Posterior cingulate gyrus (tissue), 11 donors: ENCODE results near the gene MITF.

ENCODE experiments used
- DNase-seq, 10 donors: peaks; one replicate each; pipeline versions ENCODE4 v3.0.0 to v3.0.0-alpha.2; 2020 to 2021; ENCODE audit warnings: mixed read lengths in 3 of 10
- intact Hi-C: fragments of 100-400 bp; cut with DNase I; formaldehyde crosslinking; loops from one replicate; pipeline ENCODE4 v1.15.1; 2023

The MITF gene

DNA sequence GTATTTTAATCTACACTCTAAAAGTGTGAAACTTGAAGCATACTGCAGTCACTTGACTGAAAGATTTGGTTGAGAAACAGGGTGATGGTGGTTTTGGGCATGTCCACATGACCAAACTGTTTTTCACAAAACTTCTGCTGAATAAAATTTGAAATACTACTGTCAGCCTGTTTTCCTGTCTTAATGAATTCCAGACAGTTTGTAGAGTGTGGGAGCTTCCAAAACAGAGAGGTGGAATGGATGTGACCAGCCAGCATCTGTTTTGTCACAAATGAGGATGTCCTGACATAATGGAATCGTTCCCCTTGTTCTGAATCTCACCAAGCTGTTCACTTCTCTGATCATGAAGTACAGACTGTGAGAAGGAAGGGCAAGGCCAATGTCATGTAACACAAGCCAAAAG is 11.8 kb downstream of the MITF start:
- DNase-seq = no peak
- intact Hi-C loops = no loop called here

DNA sequence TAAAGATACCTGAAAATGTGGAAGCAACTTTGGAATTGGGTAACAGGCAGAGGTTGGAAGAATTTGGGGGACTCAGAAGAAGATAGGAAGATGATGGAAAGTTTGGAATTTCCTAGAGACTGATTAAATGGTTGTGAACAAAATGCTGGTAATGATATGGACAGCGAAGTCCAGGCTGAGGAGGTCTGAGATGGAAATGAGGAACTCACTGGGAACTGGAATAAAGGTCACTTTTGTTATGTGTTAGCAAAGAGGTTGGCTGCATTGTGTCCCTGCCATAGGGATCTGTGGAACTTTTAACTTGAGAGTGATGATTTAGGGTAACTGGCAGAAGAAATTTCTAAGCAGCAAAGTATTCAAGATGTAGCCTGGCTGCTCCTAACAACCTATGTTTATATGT is 13.0 kb downstream of the MITF start:
- intact Hi-C loops = no loop called here
- DNase-seq = no peak

DNA sequence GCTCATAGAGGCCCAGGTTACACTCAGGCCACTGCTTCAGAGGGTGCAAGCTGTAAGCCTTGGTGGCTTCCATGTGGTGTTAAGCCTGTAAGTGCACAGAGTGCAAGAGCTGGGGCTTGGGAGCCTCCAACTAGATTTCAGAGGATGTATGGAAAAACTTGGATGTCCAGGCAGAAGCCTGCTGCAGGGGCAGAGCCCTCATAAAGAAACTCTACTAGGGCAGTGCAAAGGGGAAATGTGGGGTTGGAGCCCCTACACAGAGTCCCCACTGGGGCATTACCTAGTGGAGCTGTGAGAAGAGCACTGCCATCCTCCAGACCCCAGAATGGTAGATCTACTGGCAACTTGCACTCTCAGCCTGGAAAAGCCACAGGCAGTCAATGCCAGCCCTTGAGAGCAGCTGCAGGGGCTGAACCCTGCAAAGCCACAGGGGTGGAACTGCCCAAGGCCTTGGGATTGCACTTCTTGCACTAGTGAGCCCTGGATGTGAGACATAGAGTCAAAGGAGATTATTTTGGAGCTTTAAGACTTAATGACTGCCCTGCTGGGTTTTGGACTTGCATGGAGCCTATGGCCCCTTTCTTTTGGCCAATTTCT is 14.0 kb downstream of the MITF start:
- peak in 1 of 10 donors; percentile 46 for DNase-seq
- intact Hi-C loops = no loop called here

DNA sequence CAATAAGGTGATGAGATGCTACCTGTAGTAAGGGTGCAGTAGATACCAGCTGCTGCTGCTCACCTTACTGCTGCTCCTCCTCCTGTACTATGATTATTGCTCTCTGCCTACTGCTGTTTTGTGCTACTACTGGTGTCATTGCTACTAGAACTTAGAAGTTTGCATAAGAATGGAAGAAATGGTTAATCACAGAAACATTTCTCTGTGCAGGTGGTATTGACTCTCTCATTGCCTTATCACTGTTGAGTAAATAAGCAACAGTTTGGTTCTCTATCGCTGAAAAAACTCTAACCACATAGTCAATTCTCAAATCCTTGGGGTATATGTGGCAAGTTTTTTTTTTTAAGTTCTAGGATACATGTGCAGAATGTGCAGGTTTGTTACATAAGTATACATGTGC is 16.5 kb downstream of the MITF start:
- intact Hi-C loops = no loop called here
- DNase-seq = no peak

DNA sequence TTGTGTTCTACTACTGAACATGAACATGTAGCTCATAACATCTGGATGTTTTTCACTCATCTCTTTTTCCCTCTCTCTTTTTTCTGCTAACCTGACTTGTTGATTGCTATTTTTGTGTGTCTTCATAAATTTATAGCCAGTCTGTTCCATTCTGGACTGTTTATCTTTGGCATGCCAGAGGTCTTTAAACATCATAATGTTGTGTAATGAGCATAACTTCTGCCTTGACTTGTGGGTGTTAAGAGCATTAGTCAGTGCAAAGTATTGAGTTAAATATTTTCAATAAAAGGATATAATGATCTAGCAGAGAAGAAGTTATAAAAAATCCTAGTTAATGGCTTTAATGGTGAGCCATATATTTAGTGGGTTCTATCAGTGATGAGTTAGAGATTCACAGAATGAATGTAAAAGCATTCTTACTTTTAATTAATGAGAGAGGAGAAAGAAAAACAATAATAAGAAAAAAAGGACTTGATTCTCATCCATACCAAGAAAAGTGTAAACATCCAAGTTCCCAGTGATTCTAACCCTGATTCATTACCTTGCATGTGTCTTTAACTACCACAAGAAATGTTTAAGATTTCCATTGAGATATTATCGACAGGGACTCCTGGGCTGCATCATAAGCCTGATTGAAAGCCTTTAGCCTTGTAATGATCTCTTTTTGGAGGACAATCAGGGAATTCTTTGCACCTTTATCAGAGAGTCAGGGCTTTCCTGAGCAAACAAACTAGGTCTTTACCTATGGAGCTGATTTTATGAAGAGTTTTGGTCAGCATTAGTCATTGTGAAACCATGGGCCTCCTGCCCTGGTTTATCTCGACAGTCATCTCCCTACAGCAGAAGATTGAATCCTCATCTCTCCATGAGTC is 22.9 kb downstream of the MITF start:
- intact Hi-C loops = no loop called here
- no peak for DNase-seq

DNA sequence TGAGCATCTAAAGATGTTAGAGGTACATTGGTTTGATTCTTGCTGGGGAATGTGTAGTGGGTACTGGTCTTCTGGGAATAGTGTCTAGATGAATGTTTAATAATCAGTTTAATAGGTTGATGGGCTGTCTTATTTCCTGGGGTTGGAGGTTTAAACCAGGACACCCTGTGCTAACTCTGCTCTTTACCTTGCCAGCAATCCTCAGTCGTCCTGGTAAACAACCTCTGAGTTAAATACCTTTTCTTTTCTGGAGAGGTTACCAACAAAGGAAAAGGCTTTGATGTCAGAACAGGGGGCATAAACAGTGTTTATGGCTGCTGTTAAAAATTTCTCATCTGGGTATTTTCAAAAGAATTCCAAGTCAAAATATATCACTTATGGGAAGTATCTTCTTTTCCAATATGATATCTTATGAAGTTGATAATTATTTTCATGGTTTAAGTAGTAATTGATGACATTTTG is 23.5 kb downstream of the MITF start:
- no peak for DNase-seq
- intact Hi-C loops = no loop called here

DNA sequence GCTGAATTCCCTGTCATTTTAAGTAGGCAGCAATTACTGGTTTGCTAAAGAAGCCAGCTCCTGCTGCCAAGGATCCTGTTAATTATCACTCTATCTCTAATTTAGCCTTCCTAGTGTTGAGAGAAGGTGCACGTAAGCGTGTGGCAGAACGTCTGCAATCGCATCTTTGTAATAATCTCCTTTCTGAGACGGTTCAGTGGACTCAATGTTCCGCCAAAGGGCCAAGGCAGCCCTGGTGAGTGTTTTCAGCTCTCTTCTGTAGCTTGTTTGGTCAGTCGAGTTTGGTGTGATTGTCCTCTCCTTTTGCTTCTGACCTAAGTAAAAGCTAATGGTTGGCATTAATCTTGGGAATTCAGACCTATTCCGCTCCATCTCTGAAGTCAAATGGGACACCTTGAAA is 24.2 kb downstream of the MITF start:
- intact Hi-C loops = no loop called here

DNA sequence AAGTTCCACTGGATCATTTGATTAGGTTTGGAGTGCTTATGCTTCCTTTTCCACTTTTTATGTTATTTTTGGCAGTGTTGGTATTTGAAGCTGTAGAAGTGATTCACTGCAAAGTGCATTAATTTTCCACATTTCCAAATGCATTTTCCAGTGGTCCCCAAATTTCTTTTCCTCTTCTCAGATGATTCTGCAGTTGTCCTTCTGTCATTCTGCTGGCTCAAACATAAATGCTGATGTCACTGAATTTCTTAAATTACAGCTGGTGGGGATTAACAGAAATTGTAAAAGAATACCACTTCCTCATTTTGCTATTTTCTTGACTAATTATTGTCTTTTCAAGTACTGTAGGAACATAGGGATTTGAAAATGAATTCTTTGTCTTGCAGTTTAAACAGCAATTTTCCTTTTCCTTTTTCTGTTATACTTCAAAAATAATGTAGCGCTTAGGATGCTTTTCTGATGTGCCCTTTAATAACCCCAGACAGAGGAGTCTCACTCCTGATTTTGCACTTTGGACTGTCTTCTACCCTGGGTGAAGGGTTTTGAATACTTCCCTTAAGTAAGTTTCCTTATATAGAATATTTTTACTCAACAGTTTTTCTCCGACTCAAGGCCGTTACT is 25.0 kb downstream of the MITF start:
- DNase-seq = no peak
- intact Hi-C loops = no loop called here

More for the DNA sequence above, 24.2 kb downstream of the MITF start:
- no peak for DNase-seq

DNA sequence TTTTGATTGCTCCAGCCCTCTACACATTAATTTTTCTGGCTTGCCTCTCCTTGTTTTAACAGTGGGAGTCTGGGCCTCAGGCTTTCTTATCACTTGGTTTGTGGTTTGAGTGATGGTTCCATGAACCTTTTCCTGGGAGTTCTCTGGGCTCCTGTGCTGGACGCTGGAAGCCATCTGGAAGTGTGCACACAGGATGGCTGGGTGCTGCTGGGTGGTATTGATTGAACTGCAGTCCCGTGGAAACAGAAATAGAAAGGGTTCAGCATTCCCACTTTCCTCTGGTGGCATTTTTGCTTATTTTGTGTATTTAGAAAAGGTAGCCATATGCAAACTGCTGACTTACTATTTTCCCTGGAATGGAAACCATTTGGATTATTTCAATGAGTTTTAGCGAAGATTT is 25.6 kb downstream of the MITF start:
- intact Hi-C loops = no loop called here
- no peak for DNase-seq

DNA sequence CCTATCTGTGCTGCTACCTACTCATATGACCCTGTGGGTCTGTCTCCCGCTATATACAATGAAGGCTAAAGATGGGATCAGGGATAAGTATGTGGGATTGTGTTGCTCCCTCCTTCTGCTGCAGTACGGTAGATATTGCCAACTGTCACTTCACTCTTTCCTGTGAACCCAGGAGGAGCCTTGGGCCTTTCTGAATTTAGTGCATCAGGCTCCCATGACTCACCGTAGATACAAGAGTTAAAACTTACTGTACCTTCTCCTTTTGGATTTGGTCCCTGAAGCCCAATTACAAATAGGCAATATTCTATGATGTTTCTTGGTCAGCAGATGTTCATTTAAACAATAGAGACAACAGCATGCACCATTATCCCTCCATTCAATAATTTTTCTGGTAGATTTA is 27.4 kb downstream of the MITF start:
- intact Hi-C loops = no loop called here
- DNase-seq = no peak

DNA sequence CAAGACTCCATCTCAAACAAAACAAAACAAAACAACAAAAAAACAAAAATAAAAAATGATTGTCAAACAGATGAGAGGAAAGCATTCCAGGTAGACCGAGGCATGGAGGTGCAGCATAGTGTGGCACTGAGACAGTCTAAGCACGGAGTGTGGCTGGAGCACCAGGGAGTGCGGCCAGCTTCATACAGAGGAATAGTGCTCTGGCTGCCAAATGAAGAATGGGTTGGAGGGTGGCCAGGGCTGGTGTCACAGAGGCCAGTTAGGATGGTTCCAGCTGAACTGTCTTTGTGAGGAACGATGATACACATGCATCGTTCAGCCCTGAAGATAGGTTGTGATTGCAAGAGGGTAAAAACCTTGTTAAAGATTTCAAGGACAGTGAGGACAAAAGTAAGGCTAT is 28.3 kb downstream of the MITF start:
- peak; percentile 54 to 96 (median 82) for DNase-seq
- intact Hi-C loops = no loop called here

DNA sequence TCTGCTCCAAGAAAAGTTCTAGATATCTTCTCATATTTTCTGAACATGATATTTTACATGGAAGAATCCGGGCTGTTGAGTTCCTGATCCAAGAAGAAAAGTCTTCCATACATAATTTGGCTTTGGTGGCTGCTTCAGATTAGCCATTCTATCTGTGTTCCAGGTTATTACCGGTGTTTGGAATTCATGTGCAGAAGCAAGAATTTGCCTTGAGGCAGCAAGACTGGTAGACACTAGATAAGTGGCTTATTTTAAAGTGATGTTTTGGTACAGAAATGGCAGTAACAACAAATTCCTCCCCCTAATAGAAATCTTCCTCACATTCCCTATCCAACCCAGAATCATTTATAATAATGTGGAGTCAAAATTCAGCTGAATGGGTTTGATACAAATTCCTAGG is 29.2 kb downstream of the MITF start:
- intact Hi-C loops = no loop called here
- DNase-seq = no peak

DNA sequence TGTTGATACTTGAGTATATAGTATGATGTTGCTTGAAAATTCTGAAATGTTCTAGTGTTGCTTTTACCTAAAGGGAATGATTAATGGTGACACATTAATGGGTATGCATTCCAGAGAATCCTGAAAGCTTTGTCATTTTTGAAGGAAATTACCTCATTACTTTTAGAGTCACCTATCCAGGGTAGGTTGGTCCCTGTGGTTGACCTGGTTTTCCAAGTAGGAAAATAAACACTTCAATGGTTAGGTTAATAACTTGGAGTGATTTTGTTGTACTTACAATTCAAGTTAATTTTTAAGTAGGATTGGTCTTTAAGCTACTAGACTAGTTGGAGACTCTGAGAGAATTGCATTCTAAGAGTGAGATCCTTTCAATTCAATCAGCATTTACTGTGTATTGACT is 31.0 kb downstream of the MITF start:
- DNase-seq = no peak
- intact Hi-C loops = no loop called here

DNA sequence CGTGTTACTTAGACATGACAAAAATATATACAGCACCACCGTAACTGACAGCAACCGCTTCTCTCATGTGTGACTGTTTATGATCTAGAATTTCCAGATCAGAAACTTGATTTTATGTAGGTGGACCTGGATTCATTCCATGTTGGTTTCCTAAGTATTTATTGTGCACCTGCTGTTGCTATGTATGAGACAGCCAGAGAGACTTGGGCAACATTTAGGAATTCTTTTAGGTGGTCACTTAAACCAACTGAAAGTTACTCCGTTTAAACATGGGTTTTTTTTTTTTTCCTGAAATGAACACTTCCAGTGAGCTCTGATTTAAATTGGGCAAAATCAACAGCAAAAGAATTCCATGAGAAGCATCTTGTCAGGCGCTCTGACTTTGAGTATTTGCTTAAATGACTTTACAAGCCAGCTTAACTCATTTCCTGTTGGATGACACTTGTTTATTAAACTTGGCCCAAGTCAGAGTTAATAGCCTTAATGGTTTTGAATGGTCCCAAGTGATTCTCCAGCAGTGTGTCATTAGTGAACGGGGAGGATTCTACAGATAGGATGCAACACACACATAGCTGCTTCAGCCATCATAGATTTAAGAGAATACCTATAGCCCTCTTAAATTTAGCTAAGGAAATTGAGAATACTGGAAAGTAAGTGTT is 31.8 kb downstream of the MITF start:
- intact Hi-C loops = no loop called here
- no peak for DNase-seq

DNA sequence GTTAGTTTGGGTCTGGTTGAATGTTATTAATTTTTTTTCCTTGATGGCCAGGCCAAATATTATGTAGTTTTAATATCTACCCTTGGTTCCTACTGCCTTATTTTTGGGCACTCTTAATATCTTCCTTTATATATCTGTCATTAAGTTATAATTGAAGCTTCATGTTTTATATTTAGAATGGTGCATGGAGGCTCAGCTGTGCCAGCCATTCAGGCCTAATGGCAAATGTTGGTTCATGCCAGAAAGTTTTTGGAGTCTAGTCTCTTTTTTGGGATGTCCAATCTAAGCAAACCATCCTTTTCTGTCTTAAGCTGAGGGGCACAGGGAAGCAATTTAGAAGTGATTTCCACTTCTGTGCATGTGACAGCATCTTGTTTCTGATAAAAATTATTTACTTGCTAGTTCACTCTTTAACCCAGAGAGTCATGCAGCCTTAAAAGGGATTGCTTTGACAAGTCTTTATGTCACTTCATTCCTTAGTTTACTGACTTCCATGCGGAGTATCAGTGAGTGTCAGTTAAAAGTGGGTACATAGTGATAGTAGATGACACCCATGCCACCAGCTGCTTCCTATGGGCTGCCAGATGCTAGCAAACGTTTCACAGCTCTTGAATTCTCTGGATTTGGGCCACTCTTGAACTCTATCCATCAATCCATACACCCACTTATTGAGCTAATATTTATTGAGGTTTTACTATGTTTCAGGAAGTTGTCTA is 33.0 kb downstream of the MITF start:
- intact Hi-C loops = no loop called here
- DNase-seq = no peak

DNA sequence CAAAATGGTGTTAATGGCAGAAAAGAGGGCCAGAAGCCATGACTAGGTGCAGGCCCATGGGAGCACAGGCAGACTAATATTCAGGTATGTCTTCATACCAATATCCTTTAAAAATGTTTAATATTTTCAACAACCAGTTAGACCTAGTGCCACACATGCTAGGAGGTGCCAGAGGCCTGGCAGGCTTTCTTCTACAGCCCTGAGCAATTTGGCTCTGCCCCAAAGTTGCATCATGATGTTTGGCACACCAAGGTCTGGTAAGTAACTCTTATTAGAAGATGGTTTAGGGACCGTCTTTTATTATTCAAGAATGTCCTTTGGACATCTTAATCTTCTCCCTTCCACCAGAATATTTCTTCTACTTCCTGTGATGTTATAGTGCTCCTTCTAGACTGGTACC is 34.8 kb downstream of the MITF start:
- intact Hi-C loops = no loop called here
- peak in 3 of 10 donors; percentile 17 to 72 (median 51) for DNase-seq

DNA sequence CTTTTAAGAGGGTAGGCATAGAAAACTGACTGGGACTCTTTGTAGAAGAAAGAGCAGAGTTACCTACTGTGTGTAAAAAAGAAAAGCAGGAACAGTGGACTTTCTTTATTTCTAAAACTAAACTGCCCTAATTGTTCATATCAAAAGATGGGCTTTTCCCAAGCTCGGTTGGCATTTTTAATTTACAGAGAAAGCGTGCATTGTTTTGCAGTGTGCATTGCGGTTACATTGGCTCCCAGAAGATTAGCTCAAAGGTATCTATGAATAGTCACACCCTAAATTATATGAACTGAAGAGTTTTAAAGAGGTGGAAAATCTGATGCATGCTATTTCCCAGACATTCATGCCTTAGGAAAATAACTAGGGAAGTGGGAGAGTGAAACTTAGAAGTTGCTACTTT is 36.5 kb downstream of the MITF start:
- intact Hi-C loops = no loop called here
- DNase-seq = no peak

DNA sequence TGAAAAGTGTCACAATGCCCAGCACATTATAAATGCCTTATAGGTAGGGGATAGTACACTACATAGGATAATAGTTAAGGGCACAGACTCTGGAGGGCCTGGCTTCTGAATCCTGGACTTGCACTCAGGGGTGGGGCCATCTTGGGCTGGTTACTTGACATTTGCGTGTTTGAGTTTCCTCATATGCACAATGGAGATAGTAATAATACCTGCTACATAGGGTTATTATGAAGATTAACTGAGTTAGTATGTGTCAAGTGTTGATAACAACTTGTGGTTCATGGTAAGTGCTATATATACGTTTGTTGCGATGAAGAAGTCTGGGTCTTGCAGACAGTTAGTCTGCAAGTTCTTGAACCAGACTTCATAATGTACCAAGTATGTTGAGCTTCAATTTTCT is 37.0 kb downstream of the MITF start:
- DNase-seq = no peak
- intact Hi-C loops = no loop called here

DNA sequence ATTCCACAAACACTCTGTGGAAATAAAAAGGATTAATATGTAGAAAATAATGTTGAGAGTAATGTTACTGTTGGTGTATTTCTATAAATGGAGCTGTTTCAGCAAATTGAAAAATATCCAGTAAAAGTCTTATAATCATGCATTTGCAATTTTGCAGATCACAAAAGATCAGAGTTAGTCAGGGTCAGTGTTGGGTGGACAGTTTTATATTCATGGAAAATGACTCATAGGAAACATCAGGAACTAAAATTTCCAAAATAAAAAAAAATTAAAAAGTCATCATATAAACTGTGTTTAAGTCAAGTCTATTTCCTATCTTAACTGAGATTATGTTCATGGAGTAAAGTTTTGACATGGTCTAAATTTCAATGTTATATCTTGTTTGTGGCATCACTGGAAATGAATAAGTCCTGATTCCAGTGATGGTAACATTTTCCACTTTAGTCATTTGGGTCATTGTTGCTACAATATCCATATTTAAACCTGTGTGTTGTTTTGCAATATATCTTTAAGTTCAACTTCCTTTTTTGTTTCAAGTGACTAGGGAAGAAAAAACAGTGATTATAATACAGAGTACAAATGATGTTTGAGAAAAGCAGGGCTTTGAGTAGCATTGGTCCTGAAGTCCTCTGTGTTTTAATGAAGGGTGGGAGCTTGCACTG is 37.8 kb downstream of the MITF start:
- DNase-seq = no peak
- intact Hi-C loops = no loop called here

DNA sequence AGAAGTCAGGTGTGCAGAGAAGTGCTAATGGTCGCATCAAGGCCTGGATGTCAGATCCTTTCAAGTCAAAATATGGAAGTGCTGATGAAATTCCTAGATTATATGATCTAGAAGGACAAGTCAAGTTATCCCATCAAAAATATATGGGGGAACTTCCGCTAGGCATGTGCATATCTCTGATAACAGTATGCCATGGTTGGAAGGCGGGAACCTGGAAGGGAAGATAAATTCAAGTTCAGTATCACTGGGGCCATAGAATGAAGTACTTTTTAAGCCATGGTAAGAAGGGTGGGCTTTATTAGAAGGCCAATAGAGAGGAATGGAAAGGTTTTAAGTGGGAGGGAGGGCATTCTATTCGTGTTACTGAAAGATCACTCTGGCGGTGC is 38.3 kb downstream of the MITF start:
- intact Hi-C loops = no loop called here
- no peak for DNase-seq
